Neural progenitor cell (in vitro differentiated cells): Measurements from ENCODE around the gene STARD10. TPM values are rescaled to one million over a fixed set of nuclear protein-coding genes. Genes with fewer than 3 reads are reported as not detected.
A peak's percentile ranks its signal among the peaks of the same experiment; 100 is the strongest.

Source experiments
- DNase-seq: peaks from one replicate; pipeline ENCODE4 v3.0.0-alpha.2; 2016; ENCODE audit warnings: low spot score
- H2AFZ ChIP-seq: fragments of 200-600 bp; sonication (generic); replicated peaks from 2 replicates; pipeline ENCODE4 v1.6.1; 2016; ENCODE audit warnings: antibody characterized with exemption
- H3F3A ChIP-seq: fragments of 200-600 bp; sonication (generic); 2 replicates; pipeline ENCODE4 v1.6.1; 2016; ENCODE audit warnings: antibody characterized with exemption, low read depth
- H3K27ac ChIP-seq: fragments of 200-600 bp; sonication (generic); 2 replicates; pipeline ENCODE4 v1.5.1; 2016; ENCODE audit warnings: mild to moderate bottlenecking
- H3K27me3 ChIP-seq: fragments of 200-600 bp; sonication (generic); 2 replicates; pipeline ENCODE4 v1.6.1; 2016; ENCODE audit warnings: mild to moderate bottlenecking, moderate library complexity
- H3K36me3 ChIP-seq: fragments of 200-600 bp; sonication (generic); 2 replicates; pipeline ENCODE4 v1.5.1; 2016
- H3K4me1 ChIP-seq: fragments of 200-600 bp; sonication (generic); 2 replicates; pipeline ENCODE4 v1.6.1; 2016; ENCODE audit warnings: mixed run types
- H3K4me2 ChIP-seq: fragments of 200-600 bp; sonication (generic); 2 replicates; pipeline ENCODE4 v1.6.1; 2016
- H3K4me3 ChIP-seq: fragments of 200-600 bp; sonication (generic); 2 replicates; pipeline ENCODE4 v1.5.1; 2016
- H3K79me2 ChIP-seq: fragments of 200-600 bp; sonication (generic); 2 replicates; pipeline ENCODE4 v1.6.1; 2016; ENCODE audit warnings: low read depth
- H3K9ac ChIP-seq: fragments of 200-600 bp; sonication (generic); 2 replicates; pipeline ENCODE4 v1.6.1; 2016
- H3K9me3 ChIP-seq: fragments of 200-600 bp; sonication (generic); 2 replicates; pipeline ENCODE4 v1.5.1; 2016; ENCODE audit warnings: low read depth
- H4K20me1 ChIP-seq: fragments of 200-600 bp; sonication (generic); 2 replicates; pipeline ENCODE4 v1.6.1; 2016; ENCODE audit warnings: low read depth
- H3K27ac Mint-ChIP-seq: 3 replicates; pipeline ENCODE4 v1.8.0; 2021; ENCODE audit warnings: mixed read lengths
- H3K27me3 Mint-ChIP-seq: 2 replicates; pipeline ENCODE4 v1.8.0; 2022; ENCODE audit warnings: low read depth, mild to moderate bottlenecking, inconsistent platforms, moderate library complexity, mixed read lengths; ENCODE audit not compliant: insufficient read depth
- H3K36me3 Mint-ChIP-seq: 3 replicates; pipeline ENCODE4 v1.8.0; 2021; ENCODE audit warnings: mixed read lengths
- H3K4me1 Mint-ChIP-seq: 3 replicates; pipeline ENCODE4 v1.8.0; 2021; ENCODE audit warnings: mixed read lengths
- H3K4me3 Mint-ChIP-seq: 3 replicates; pipeline ENCODE4 v1.8.0; 2021; ENCODE audit warnings: mild to moderate bottlenecking, moderate library complexity, mixed read lengths
- H3K9me3 Mint-ChIP-seq: 3 replicates; pipeline ENCODE4 v1.8.0; 2020; ENCODE audit warnings: mixed read lengths
- EZH2 ChIP-seq: fragments of 200-600 bp; sonication (generic); IDR thresholded peaks from 2 replicates; pipeline ENCODE4 v1.6.1; 2017; ENCODE audit warnings: antibody characterized with exemption, mild to moderate bottlenecking, moderate library complexity
- EZH2phosphoT487 ChIP-seq: fragments of 200-600 bp; sonication (generic); IDR thresholded peaks from 2 replicates; pipeline ENCODE4 v1.6.1; 2017; ENCODE audit warnings: antibody characterized with exemption
- total RNA-seq: library from RNA; depleted of rRNA; stranded (reverse); fragments of >200 nt; gene quantifications from 2 replicates; pipeline ENCODE4 v1.2.3, GENCODE V29; 2015; ENCODE audit warnings: low replicate concordance
- TF ChIP-seq, protein P1 (sequence below): fragments of 200-600 bp; sonication (generic); IDR thresholded peaks from 2 replicates; pipeline ENCODE4 v1.5.1; 2017; ENCODE audit warnings: antibody characterized with exemption, mild to moderate bottlenecking

The STARD10 gene
- total RNA-seq, 1 donor from 2014 or later: 13.0 TPM

DNA sequence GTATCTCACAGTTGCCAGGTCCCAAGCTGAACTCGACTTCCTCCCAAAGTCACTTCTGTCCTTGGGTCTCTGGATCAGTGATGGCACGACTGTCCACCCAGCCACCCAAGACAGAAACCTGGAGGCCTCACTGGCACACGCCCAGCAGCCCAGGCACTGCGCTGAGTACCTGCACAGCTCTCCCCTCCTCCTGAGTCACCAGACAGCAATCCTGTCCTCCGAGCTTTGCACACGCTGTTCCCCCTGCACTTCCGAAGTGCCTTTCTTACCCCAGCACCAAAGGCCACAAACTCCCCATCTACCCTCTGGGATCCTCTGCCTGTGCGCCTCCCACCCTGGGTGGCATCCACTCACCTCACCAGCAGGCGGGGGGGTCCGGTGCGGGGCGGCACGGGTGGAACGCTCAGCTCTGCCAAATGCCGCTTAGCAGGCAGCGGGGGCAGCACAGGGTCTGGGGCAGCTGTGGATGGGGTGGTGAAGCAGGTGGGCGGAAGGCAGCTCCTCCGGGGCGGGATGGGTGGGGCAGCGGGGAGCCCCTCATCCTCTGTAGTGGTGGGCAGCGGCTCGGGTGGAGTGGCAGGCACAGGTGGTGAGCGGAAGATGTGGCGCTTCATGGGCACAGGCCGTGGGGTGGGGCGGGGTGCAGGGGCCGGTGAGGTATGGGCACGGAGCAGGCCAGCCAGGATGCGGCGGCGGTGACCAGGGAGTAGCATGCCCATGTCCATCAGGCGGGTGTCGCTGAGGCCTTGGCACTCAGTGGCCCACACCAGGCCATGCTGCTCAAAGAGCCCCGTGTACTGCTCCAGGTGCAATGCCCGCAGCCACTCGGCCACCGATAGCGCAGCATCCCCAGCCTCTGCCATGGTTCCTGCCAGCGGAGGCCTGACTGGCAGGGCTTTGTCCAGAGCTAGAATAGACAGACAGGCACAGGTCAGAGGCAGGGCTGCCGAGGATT, 67.3 kb downstream of the STARD10 start:
- Mint-ChIP-seq H3K9me3 (no peaks in the 10 kb centered on the region), H3K36me3 (no peaks in the 10 kb centered on the region), H3K27me3 (no peaks in the 10 kb centered on the region), H3K4me1 (peaks cover 18% of the 10 kb centered on the region), H3K27ac (no peak overlapping the region), H3K4me3 (no peak overlapping the region)
- DNase-seq: no peak
- no peaks in the 10 kb centered on the region for H3K36me3 ChIP-seq
- no peak overlapping the region for H3K4me2 ChIP-seq
- TF ChIP-seq EZH2phosphoT487: no peak
- TF ChIP-seq, protein P1, sequence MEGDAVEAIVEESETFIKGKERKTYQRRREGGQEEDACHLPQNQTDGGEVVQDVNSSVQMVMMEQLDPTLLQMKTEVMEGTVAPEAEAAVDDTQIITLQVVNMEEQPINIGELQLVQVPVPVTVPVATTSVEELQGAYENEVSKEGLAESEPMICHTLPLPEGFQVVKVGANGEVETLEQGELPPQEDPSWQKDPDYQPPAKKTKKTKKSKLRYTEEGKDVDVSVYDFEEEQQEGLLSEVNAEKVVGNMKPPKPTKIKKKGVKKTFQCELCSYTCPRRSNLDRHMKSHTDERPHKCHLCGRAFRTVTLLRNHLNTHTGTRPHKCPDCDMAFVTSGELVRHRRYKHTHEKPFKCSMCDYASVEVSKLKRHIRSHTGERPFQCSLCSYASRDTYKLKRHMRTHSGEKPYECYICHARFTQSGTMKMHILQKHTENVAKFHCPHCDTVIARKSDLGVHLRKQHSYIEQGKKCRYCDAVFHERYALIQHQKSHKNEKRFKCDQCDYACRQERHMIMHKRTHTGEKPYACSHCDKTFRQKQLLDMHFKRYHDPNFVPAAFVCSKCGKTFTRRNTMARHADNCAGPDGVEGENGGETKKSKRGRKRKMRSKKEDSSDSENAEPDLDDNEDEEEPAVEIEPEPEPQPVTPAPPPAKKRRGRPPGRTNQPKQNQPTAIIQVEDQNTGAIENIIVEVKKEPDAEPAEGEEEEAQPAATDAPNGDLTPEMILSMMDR: no peak
- no peak for TF ChIP-seq EZH2
- H4K20me1 ChIP-seq: peaks cover 3% of the 10 kb centered on the region
- no peaks in the 10 kb centered on the region for H3K27me3 ChIP-seq
- H3F3A ChIP-seq: no peaks in the 10 kb centered on the region
- peaks cover 9% of the 10 kb centered on the region for H3K79me2 ChIP-seq
- H3K27ac ChIP-seq: no peak overlapping the region
- no peak overlapping the region for H3K4me3 ChIP-seq
- H3K9ac ChIP-seq: no peak overlapping the region
- H3K4me1 ChIP-seq: no peaks in the 10 kb centered on the region
- no peak overlapping the region for H2AFZ ChIP-seq
- H3K9me3 ChIP-seq: no peaks in the 10 kb centered on the region

DNA sequence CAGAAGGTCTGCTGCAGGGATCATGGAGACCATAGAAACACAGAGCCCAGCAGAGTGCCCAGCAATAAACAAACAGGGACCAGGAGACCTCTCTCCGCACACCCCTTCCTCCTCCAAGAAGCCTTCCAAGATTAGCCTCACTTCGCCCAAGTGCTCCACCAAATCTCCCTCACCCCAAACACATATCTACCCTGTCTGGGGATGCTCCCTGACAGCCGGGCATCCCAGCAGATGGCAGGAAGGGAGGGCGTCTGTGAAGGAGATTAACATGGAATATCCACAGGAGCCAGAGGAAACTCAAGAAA, 68.2 kb downstream of the STARD10 start:
- H3K4me3 ChIP-seq: no peak overlapping the region
- H3K9me3 ChIP-seq: no peaks in the 10 kb centered on the region
- H3K79me2 ChIP-seq: peaks cover 9% of the 10 kb centered on the region
- no peaks in the 10 kb centered on the region for H3K27me3 Mint-ChIP-seq
- no peak overlapping the region for H3K27ac ChIP-seq
- no peaks in the 10 kb centered on the region for H3K9me3 Mint-ChIP-seq
- no peaks in the 10 kb centered on the region for H3F3A ChIP-seq
- H3K9ac ChIP-seq: no peak overlapping the region
- H2AFZ ChIP-seq: no peak overlapping the region
- no peak overlapping the region for H3K4me2 ChIP-seq
- peaks cover 7% of the 10 kb centered on the region for H4K20me1 ChIP-seq
- peaks cover 27% of the 10 kb centered on the region for H3K4me1 Mint-ChIP-seq
- no peaks in the 10 kb centered on the region for H3K27me3 ChIP-seq
- TF ChIP-seq, protein P1: no peak
- TF ChIP-seq EZH2phosphoT487: no peak
- no peak for TF ChIP-seq EZH2
- no peaks in the 10 kb centered on the region for H3K36me3 Mint-ChIP-seq
- no peaks in the 10 kb centered on the region for H3K36me3 ChIP-seq
- DNase-seq: no peak
- no peaks in the 10 kb centered on the region for H3K4me1 ChIP-seq
- peak overlapping the region; percentile 93 for H3K27ac Mint-ChIP-seq
- H3K4me3 Mint-ChIP-seq: no peak overlapping the region

DNA sequence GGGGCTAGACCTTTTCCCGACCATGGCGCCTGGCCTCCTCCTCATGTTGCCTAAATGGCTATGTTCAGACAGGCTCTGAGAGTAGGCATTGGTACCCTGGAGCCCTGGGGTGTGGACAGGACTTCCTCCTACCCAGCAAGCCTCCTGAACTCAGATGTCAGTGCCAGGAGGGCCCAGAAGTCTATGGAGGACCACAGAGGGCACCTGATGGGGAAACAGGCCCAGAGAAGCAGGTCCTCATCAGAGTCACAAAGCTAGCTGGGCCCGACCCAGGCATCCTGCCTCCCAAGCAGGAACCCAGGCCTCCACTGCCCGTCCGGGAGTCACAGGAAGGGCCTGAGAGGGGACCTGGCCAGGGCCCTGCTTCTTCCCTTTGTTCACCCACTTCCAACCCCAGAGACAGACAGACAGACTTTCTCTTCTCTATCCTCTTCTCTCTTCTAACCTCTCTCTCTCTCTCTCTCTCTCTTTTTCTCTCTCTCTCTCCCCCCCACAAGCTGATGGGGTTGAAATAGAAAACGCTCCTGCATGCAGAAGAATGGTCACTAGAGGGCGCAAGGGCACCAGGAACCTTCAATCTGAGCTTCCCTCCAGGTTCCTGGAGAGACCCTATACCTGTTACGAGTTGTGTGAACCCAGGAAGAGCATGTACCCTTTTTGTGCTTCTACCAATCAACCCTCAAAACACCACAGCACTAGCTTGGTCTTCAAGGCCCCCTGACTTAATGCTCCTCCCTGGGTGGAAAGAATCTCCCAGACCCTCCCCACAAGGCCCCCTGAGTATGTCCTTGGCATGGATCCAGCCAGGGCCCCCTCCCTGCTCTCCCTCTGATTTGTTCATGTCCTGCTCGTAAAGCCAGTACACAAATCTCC, 68.8 kb downstream of the STARD10 start:
- H3K9ac ChIP-seq: no peak overlapping the region
- DNase-seq: peak; percentile 89
- H3K36me3 Mint-ChIP-seq: no peaks in the 10 kb centered on the region
- H3K27me3 Mint-ChIP-seq: no peaks in the 10 kb centered on the region
- H3K79me2 ChIP-seq: peaks cover 9% of the 10 kb centered on the region
- no peak overlapping the region for H3K4me3 ChIP-seq
- H3K4me3 Mint-ChIP-seq: no peak overlapping the region
- no peak overlapping the region for H2AFZ ChIP-seq
- H3K4me1 Mint-ChIP-seq: peaks cover 32% of the 10 kb centered on the region
- H3K9me3 ChIP-seq: no peaks in the 10 kb centered on the region
- H3K27ac Mint-ChIP-seq: peak overlapping the region; percentile 93
- H3K27ac ChIP-seq: no peak overlapping the region
- H4K20me1 ChIP-seq: peaks cover 8% of the 10 kb centered on the region
- H3F3A ChIP-seq: no peaks in the 10 kb centered on the region
- no peaks in the 10 kb centered on the region for H3K27me3 ChIP-seq
- no peak for TF ChIP-seq EZH2phosphoT487
- TF ChIP-seq, protein P1: peak; percentile 96
- H3K36me3 ChIP-seq: no peaks in the 10 kb centered on the region
- no peak overlapping the region for H3K4me2 ChIP-seq
- H3K4me1 ChIP-seq: no peaks in the 10 kb centered on the region
- no peaks in the 10 kb centered on the region for H3K9me3 Mint-ChIP-seq
